Stimulated activated CD8-positive, alpha-beta memory T cell treated with anti-CD3 and anti-CD28 coated beads, Interleukin-15, amount 100 ng/mL, for 4 hours (primary cell): ENCODE results near the gene MC5R.

Experiments used
- DNase-seq, 2 donors: peaks; one replicate each; pipeline ENCODE4 v3.0.0-alpha.2; 2020; ENCODE audit warnings: low read depth in 2 of 2

Gene MC5R

GRCh38 chr18:13823707-13824395, at the start of gene MC5R:
Gene MC5R, plus strand, starts transcription at chr18:13824149. Its CDS starts 1,617 bp downstream, at chr18:13825766.
- DNase-seq: peak; percentile 34 to 43

- no peak for DNase-seq
These were observed 48.9 kb upstream of the MC5R start for GRCh38 chr18:13775058-13775457.

GRCh38 chr18:13791181-13791580, 32.8 kb upstream of the MC5R start:
- DNase-seq: no peak

- no peak for DNase-seq
These were observed 30.1 kb upstream of the MC5R start for GRCh38 chr18:13793819-13794218.

GRCh38 chr18:13796515-13796914, 27.4 kb upstream of the MC5R start:
- DNase-seq: no peak

- DNase-seq: no peak
These were observed 26.8 kb upstream of the MC5R start for GRCh38 chr18:13797157-13797611.

GRCh38 chr18:13799396-13799795, 24.6 kb upstream of the MC5R start:
- no peak for DNase-seq

GRCh38 chr18:13800505-13801259, 23.3 kb upstream of the MC5R start:
- no peak for DNase-seq

- no peak for DNase-seq
These were observed 22.7 kb upstream of the MC5R start for GRCh38 chr18:13801260-13801601.

- DNase-seq: no peak
These were observed 19.6 kb upstream of the MC5R start for GRCh38 chr18:13804305-13804704.

GRCh38 chr18:13808294-13809042, 15.5 kb upstream of the MC5R start:
- DNase-seq: no peak

- DNase-seq: no peak
These were observed 14.9 kb upstream of the MC5R start for GRCh38 chr18:13809043-13809430.

GRCh38 chr18:13809531-13810255, 14.3 kb upstream of the MC5R start:
- DNase-seq: no peak

- no peak for DNase-seq
These were observed 12.9 kb upstream of the MC5R start for GRCh38 chr18:13810950-13811485.

- DNase-seq: no peak
These were observed 12.0 kb upstream of the MC5R start for GRCh38 chr18:13811993-13812392.

GRCh38 chr18:13813271-13813849, 10.6 kb upstream of the MC5R start:
- DNase-seq: peak; percentile 7 to 11

- no peak for DNase-seq
These were observed 2.3 kb downstream of the MC5R start for GRCh38 chr18:13826209-13826608.

GRCh38 chr18:13831864-13832508, 8.0 kb downstream of the MC5R start:
- no peak for DNase-seq

- DNase-seq: no peak
These were observed 10.6 kb downstream of the MC5R start for GRCh38 chr18:13834496-13835015.

- DNase-seq: no peak
These were observed 11.3 kb downstream of the MC5R start for GRCh38 chr18:13835202-13835601.

GRCh38 chr18:13836559-13836958, 12.6 kb downstream of the MC5R start:
- DNase-seq: no peak
